ENCODE measurements around the gene UBA52. TPM values are rescaled to one million over a fixed set of nuclear protein-coding genes. Genes with fewer than 3 reads are reported as not detected.
"Not testable (repeated sequence)": the region's sequence is repeated elsewhere in the genome, so short reads cannot be mapped to it uniquely, and the experiment has no call there.

The UBA52 gene
- total and polyA plus RNA-seq, 2 of the 8 experiments (the other 6 are each of a cell fraction or from before 2014, with no cell fraction given), result 1,340 to 5,409 TPM

- not testable (repeated sequence) for H2BK20ac ChIP-seq (ENCODE audit: low read length); H4K5ac ChIP-seq (ENCODE audit: insufficient read length, low read depth, low read length); H3K56ac ChIP-seq (replicated peaks; ENCODE audit: insufficient read length, low read depth, low read length); H4K8ac ChIP-seq (ENCODE audit: extremely low read depth, insufficient read depth, low read length); H3K27ac ChIP-seq (ENCODE audit: low read depth, low read length); H2AFZ ChIP-seq (ENCODE audit: low read length); H3K4ac ChIP-seq (replicated peaks; ENCODE audit: insufficient read length, low read depth, low read length); H2BK15ac ChIP-seq (ENCODE audit: low read length); DNase-seq (ENCODE audit: low read depth in 1 of 2, low spot score in 2 of 2); H3K23me2 ChIP-seq (ENCODE audit: low read depth, low read length); H3K4me2 ChIP-seq (ENCODE audit: insufficient read depth in 1 of 2, low read depth in 2 of 2, low read length in 2 of 2); H3K18ac ChIP-seq (ENCODE audit: extremely low read depth, low read length); H3K27me3 ChIP-seq (replicated peaks in 1 of 4; ENCODE audit: control insufficient read depth in 3 of 4, extremely low read depth in 1 of 4, insufficient read depth in 3 of 4, low read length in 3 of 4); H2AK5ac ChIP-seq (ENCODE audit: low read depth, low read length); H2BK5ac ChIP-seq (ENCODE audit: low read depth, low read length); H3K9ac ChIP-seq (replicated peaks in 1 of 4; ENCODE audit: extremely low read depth in 1 of 4, low read depth in 3 of 4, low read length in 3 of 4); H2BK120ac ChIP-seq (replicated peaks; ENCODE audit: low read depth, low read length); H2BK12ac ChIP-seq (ENCODE audit: low read depth, low read length); H3K4me3 ChIP-seq (ENCODE audit: extremely low read depth in 1 of 4, insufficient read depth in 2 of 4, low read depth in 3 of 4, low read length in 4 of 4); H3K9me3 ChIP-seq (ENCODE audit: insufficient read depth in 2 of 2, low read depth in 1 of 2, low read length in 1 of 2); H3K79me1 ChIP-seq (ENCODE audit: low read depth, low read length); FAIRE-seq; H3K4me1 ChIP-seq (replicated peaks in 1 of 4; ENCODE audit: control insufficient read depth in 3 of 4, insufficient read depth in 4 of 4, low read length in 3 of 4); H4K20me1 ChIP-seq (replicated peaks in 1 of 2; ENCODE audit: control insufficient read depth in 1 of 2, insufficient read depth in 2 of 2, low read length in 2 of 2); H4K91ac ChIP-seq (replicated peaks; ENCODE audit: insufficient read length, low read length); H3K23ac ChIP-seq (ENCODE audit: insufficient read length); H3K14ac ChIP-seq (ENCODE audit: insufficient read length)
- CTCF ChIA-PET (ENCODE audit: partially characterized antibody), result interaction anchor here (1.0 to 1.2 kb wide), 2 partner anchors 12 to 129 kb away, joined by 3 read pairs; no protein-coding TSS in a partner anchor
- WGBS, 2 experiments (ENCODE audit: extremely low coverage in 1 of 2, insufficient coverage in 1 of 2, insufficient read length in 1 of 2, insufficient replicate concordance in 2 of 2, low coverage in 1 of 2, low lambda C conversion rate in 2 of 2, missing lambda C conversion rate in 1 of 2), result 91% methylated on average over 1 of the region's 1 CpG; no CpG with 5 or more reads in 1 of the 2 experiments
- H3K79me2 ChIP-seq (ENCODE audit: control insufficient read depth in 1 of 2, insufficient read depth in 2 of 2, low read length in 2 of 2), result peaks cover 0 to 16% of the 10 kb centered on the region in 2 experiments; a peak in 2 of 4 replicates
- POLR2A ChIA-PET (ENCODE audit: partially characterized antibody), result interaction anchor here (3.5 kb wide), 1 partner anchor 11 kb away, joined by 22 read pairs; no protein-coding TSS in a partner anchor
- H3K36me3 ChIP-seq (ENCODE audit: control insufficient read depth in 2 of 4, insufficient read depth in 4 of 4, low read length in 3 of 4), result peaks cover 17 to 55% (median 34%) of the 10 kb centered on the region in 4 experiments
Observed at GRCh38 chr19:18540200-18540599, 31.5 kb upstream of the UBA52 start.
